ENCODE results near the gene COQ10A. TPM values are rescaled to one million over a fixed set of nuclear protein-coding genes. Genes with fewer than 3 reads are reported as not detected.
A peak's percentile ranks its signal among the peaks of the same experiment; 100 is the strongest.

Gene COQ10A
- total and polyA plus RNA-seq, 9 of the 15 experiments (the other 6 are each of a cell fraction or from before 2014, with no cell fraction given): 3.1 to 26.4 (median 12.7) TPM

DNA sequence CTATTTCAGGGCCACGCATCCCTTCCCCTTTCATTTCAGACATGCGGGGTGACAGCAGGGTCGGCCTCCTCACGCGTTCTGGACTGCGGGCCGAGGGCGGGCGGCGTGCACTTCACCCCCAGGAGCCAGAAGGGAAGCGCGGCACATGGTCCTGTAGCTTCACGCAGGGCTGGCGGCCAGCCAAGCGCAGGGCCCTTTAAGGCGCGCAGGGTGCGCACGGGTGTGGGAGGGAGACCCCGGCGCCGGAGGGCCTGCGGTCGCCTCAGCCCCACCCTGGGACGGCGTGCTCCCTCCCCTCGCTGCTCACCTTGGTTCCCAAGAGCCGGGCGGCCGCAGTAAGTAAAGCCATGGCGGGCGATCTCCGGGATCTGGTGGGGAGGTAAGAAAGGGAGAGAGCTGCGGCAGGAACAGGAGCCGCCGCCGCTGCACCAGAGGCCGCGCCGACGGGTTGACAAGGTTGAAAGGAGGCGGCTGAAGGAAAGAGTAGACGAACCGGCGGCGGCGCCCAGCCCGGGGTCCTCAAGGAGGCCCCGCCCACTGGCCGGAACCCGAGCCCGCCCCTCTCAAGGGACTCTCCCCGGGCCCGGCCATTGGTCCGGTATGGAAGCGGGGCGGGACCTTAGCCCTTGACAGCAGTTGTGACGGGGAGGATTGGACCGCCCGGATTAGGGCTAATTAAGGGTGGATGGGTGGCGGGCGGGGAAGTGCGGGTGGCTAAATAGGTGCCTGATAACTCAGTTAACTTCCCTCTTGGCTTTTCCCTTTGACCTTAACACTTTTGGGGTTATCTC, 33.3 kb downstream of the COQ10A start, which contains the start of gene CS (continued):
- TF ChIP-seq, protein P1, sequence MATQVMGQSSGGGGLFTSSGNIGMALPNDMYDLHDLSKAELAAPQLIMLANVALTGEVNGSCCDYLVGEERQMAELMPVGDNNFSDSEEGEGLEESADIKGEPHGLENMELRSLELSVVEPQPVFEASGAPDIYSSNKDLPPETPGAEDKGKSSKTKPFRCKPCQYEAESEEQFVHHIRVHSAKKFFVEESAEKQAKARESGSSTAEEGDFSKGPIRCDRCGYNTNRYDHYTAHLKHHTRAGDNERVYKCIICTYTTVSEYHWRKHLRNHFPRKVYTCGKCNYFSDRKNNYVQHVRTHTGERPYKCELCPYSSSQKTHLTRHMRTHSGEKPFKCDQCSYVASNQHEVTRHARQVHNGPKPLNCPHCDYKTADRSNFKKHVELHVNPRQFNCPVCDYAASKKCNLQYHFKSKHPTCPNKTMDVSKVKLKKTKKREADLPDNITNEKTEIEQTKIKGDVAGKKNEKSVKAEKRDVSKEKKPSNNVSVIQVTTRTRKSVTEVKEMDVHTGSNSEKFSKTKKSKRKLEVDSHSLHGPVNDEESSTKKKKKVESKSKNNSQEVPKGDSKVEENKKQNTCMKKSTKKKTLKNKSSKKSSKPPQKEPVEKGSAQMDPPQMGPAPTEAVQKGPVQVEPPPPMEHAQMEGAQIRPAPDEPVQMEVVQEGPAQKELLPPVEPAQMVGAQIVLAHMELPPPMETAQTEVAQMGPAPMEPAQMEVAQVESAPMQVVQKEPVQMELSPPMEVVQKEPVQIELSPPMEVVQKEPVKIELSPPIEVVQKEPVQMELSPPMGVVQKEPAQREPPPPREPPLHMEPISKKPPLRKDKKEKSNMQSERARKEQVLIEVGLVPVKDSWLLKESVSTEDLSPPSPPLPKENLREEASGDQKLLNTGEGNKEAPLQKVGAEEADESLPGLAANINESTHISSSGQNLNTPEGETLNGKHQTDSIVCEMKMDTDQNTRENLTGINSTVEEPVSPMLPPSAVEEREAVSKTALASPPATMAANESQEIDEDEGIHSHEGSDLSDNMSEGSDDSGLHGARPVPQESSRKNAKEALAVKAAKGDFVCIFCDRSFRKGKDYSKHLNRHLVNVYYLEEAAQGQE (IDR thresholded peaks at IDR 0.05; ENCODE audit: borderline replicate concordance): no peak
- TF ChIP-seq, protein P1 (CRISPR knock-in tag; IDR thresholded peaks at IDR 0.05; ENCODE audit: low read depth): no peak
- no peak for TF ChIP-seq NCOA1 (IDR thresholded peaks at IDR 0.05; ENCODE audit: low read depth)
- TF ChIP-seq RAD21 (CRISPR knock-in tag; conservative IDR thresholded peaks at IDR 0.05 in 1 of 2, IDR thresholded peaks at IDR 0.05 in 1 of 2): no peak
- no peak for TF ChIP-seq PHTF2 (CRISPR knock-in tag; IDR thresholded peaks at IDR 0.05)
- no peak for TF ChIP-seq ZNF561 (CRISPR knock-in tag; conservative IDR thresholded peaks at IDR 0.05)
- TF ChIP-seq HDAC1 (IDR thresholded peaks at IDR 0.05): peak in 1 of 2 experiments; percentile 96; a peak in 2 of 4 replicates
- TF ChIP-seq BHLHE40 (IDR thresholded peaks at IDR 0.05; ENCODE audit: low read length): peak; percentile 65
- peak; percentile 33; the same call in 1 of the 2 replicates for TF ChIP-seq RNF2 (IDR thresholded peaks at IDR 0.05)
- TF ChIP-seq ZNF274 (IDR thresholded peaks at IDR 0.05; ENCODE audit: borderline replicate concordance, low read depth, low read length): no peak
- TF ChIP-seq SMARCA4 (IDR thresholded peaks at IDR 0.05): no peak; the same call in none of the 2 replicates
- no peak for TF ChIP-seq NR2F6 (CRISPR knock-in tag; IDR thresholded peaks at IDR 0.05)
- TF ChIP-seq U2AF1 (optimal IDR thresholded peaks at IDR 0.05; ENCODE audit: low read depth, low read length): no peak
- peak; percentile 66 for TF ChIP-seq HMGN3 (IDR thresholded peaks at IDR 0.05; ENCODE audit: borderline replicate concordance, extremely low read depth, insufficient read length, low read depth, low read length)
- no peak for TF ChIP-seq ZNF165 (CRISPR knock-in tag; IDR thresholded peaks at IDR 0.05; ENCODE audit: borderline replicate concordance)
- TF ChIP-seq GATA2 (CRISPR knock-in tag; IDR thresholded peaks at IDR 0.05): no peak
- TF ChIP-seq, protein P2, sequence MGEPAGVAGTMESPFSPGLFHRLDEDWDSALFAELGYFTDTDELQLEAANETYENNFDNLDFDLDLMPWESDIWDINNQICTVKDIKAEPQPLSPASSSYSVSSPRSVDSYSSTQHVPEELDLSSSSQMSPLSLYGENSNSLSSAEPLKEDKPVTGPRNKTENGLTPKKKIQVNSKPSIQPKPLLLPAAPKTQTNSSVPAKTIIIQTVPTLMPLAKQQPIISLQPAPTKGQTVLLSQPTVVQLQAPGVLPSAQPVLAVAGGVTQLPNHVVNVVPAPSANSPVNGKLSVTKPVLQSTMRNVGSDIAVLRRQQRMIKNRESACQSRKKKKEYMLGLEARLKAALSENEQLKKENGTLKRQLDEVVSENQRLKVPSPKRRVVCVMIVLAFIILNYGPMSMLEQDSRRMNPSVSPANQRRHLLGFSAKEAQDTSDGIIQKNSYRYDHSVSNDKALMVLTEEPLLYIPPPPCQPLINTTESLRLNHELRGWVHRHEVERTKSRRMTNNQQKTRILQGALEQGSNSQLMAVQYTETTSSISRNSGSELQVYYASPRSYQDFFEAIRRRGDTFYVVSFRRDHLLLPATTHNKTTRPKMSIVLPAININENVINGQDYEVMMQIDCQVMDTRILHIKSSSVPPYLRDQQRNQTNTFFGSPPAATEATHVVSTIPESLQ (CRISPR knock-in tag; IDR thresholded peaks at IDR 0.05): peak; percentile 80; the same call in 1 of the 2 replicates
- TF ChIP-seq ZNF764 (CRISPR knock-in tag; IDR thresholded peaks at IDR 0.05; ENCODE audit: low read depth): no peak
- TF ChIP-seq MCM2 (IDR thresholded peaks at IDR 0.05; ENCODE audit: low read depth): no peak

Measured in K562 (cell line).